Progenitor cell of endocrine pancreas (in vitro differentiated cells): ENCODE measurements around the gene ORAI3. TPM values are rescaled to one million over a fixed set of nuclear protein-coding genes. Genes with fewer than 3 reads are reported as not detected.

Experiments
- DNase-seq: peaks from one replicate; pipeline ENCODE4 v3.0.0; 2021; ENCODE audit warnings: low spot score; ENCODE audit not compliant: unreplicated experiment
- H3K27ac Mint-ChIP-seq: 2 replicates; pipeline ENCODE4 v1.8.0; 2021; ENCODE audit warnings: mild to moderate bottlenecking, moderate library complexity, mixed read lengths
- H3K27me3 Mint-ChIP-seq: 2 replicates; pipeline ENCODE4 v1.8.0; 2021; ENCODE audit warnings: mixed read lengths
- H3K36me3 Mint-ChIP-seq: 2 replicates; pipeline ENCODE4 v1.8.0; 2022; ENCODE audit warnings: mixed read lengths; ENCODE audit not compliant: insufficient read depth
- H3K4me1 Mint-ChIP-seq: 2 replicates; pipeline ENCODE4 v1.8.0; 2021; ENCODE audit warnings: low read depth, mixed read lengths
- H3K4me3 Mint-ChIP-seq: 2 replicates; pipeline ENCODE4 v1.8.0; 2021; ENCODE audit warnings: low read depth, mild to moderate bottlenecking, moderate library complexity, mixed read lengths
- H3K9me3 Mint-ChIP-seq: 2 replicates; pipeline ENCODE4 v1.8.0; 2021; ENCODE audit warnings: low read depth, mixed read lengths
- total RNA-seq: library from RNA; stranded (reverse); gene quantifications from 2 replicates; pipeline ENCODE4 v1.2.1, GENCODE V29; 2021
- TF ChIP-seq, protein P1 (sequence below): fragments of 200-600 bp; sonication (generic); IDR thresholded peaks from one replicate; pipeline ENCODE4 v1.5.0; 2021; ENCODE audit warnings: antibody characterized with exemption, mild to moderate bottlenecking; ENCODE audit not compliant: unreplicated experiment

ORAI3 gene
- total RNA-seq, 1 donor from 2014 or later = 19.1 TPM

DNA sequence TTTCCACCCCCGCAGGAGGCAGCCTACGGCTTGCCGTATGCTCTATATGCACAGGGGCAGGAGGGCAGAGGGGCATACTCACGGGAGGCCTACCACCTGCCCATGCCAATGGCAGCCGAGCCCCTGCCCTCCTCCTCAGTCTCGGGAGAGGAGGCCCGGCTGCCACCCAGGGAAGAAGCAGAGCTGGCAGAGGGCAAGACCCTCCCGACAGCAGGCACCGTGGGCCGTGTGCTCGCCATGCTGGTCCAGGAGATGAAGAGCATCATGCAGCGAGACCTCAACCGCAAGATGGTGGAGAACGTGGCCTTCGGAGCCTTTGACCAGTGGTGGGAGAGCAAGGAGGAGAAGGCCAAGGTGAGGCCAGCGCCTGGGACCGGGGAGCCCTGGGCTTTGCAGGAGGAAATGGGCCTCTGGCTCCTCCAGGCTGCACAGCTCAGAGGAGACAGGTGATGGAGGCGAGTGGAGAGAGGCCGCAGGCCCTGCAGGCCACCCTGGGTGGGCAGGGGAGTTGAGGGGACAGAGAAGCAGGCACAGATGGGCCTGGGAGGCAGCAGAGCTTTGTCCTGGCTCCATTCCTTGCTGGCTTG, 17.3 kb downstream of the ORAI3 start:
- no peak overlapping the region for H3K4me3 Mint-ChIP-seq
- H3K36me3 Mint-ChIP-seq = peaks cover 37% of the 10 kb centered on the region

DNA sequence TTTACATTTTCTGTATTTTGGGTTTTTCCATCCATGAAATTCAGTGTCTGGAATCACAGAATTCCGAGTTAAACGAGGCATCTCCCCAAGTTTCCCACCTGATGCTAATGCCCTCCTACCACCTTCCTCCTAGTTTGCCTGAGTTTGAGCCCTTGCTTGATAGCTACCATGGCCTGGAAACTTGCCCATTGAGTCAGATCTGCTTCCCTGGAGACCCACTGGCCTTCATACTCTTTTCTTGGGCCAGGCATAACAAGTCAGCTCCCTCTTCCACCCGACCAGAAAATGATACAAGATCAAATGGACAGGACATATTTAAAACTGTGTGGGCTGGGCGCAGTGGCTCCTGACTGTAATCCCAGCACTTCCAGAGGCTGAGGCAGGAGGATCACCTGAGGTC, 18.9 kb downstream of the ORAI3 start:
- H3K27ac Mint-ChIP-seq = peak overlapping the region; percentile 27
- H3K4me3 Mint-ChIP-seq = no peak overlapping the region
- no peaks in the 10 kb centered on the region for H3K27me3 Mint-ChIP-seq
- TF ChIP-seq, protein P1, sequence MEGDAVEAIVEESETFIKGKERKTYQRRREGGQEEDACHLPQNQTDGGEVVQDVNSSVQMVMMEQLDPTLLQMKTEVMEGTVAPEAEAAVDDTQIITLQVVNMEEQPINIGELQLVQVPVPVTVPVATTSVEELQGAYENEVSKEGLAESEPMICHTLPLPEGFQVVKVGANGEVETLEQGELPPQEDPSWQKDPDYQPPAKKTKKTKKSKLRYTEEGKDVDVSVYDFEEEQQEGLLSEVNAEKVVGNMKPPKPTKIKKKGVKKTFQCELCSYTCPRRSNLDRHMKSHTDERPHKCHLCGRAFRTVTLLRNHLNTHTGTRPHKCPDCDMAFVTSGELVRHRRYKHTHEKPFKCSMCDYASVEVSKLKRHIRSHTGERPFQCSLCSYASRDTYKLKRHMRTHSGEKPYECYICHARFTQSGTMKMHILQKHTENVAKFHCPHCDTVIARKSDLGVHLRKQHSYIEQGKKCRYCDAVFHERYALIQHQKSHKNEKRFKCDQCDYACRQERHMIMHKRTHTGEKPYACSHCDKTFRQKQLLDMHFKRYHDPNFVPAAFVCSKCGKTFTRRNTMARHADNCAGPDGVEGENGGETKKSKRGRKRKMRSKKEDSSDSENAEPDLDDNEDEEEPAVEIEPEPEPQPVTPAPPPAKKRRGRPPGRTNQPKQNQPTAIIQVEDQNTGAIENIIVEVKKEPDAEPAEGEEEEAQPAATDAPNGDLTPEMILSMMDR = no peak
- H3K36me3 Mint-ChIP-seq = peaks cover 43% of the 10 kb centered on the region
- no peaks in the 10 kb centered on the region for H3K4me1 Mint-ChIP-seq
- no peak for DNase-seq
- H3K9me3 Mint-ChIP-seq = no peaks in the 10 kb centered on the region

More for the DNA sequence above, 17.3 kb downstream of the ORAI3 start:
- H3K27me3 Mint-ChIP-seq = no peaks in the 10 kb centered on the region
- H3K4me1 Mint-ChIP-seq = no peaks in the 10 kb centered on the region
- no peak for DNase-seq
- TF ChIP-seq, protein P1 = no peak
- no peak overlapping the region for H3K27ac Mint-ChIP-seq
- H3K9me3 Mint-ChIP-seq = no peaks in the 10 kb centered on the region

DNA sequence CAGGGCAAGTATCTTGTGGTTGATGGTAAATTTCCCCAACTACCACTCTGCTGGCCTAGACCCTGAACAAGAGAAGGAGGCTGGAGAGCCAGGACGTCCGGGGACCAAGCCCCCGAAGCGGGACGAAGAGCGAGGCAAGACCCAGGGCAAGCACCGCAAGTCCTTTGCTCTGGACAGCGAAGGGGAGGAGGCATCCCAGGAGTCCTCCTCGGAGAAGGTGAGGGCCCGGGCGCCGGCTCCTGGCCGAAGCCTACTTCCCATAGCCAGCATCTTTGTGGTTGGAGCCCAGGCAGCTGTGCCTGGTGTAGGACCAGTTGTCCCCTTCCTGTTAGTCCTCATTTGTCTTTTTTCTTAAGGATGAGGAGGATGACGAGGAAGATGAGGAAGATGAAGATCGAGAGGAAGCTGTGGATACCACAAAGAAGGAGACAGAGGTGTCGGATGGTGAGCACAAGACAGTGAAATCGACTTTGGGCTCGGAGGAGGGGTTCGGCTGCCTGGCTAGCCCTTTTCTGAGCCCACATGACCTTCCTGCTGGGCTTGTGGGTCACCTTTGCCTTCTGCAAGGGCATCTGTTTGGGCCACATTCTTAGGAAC, 20.5 kb downstream of the ORAI3 start:
- Mint-ChIP-seq H3K27me3 (no peaks in the 10 kb centered on the region), H3K36me3 (peaks cover 46% of the 10 kb centered on the region), H3K4me3 (no peak overlapping the region), H3K27ac (no peak overlapping the region), H3K4me1 (no peaks in the 10 kb centered on the region), H3K9me3 (no peaks in the 10 kb centered on the region)
- TF ChIP-seq, protein P1 = no peak
- no peak for DNase-seq

DNA sequence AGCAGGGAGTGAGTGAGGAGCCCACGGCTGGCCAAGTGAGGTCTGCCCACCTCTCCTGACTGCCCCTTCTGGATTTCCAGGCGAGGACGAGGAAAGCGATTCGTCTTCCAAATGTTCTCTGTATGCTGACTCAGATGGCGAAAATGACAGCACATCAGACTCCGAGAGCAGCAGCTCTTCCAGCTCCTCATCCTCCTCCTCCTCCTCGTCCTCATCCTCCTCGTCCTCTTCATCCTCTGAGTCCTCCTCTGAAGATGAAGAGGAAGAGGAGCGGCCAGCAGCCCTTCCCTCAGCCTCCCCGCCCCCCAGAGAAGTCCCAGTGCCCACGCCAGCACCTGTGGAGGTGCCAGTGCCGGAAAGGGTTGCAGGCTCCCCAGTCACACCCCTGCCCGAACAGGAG, 22.4 kb downstream of the ORAI3 start:
- H3K9me3 Mint-ChIP-seq = no peaks in the 10 kb centered on the region
- TF ChIP-seq, protein P1 = no peak
- no peak overlapping the region for H3K27ac Mint-ChIP-seq
- H3K27me3 Mint-ChIP-seq = no peaks in the 10 kb centered on the region
- H3K4me3 Mint-ChIP-seq = no peak overlapping the region
- DNase-seq = no peak
- peaks cover 45% of the 10 kb centered on the region for H3K36me3 Mint-ChIP-seq
- H3K4me1 Mint-ChIP-seq = no peaks in the 10 kb centered on the region

DNA sequence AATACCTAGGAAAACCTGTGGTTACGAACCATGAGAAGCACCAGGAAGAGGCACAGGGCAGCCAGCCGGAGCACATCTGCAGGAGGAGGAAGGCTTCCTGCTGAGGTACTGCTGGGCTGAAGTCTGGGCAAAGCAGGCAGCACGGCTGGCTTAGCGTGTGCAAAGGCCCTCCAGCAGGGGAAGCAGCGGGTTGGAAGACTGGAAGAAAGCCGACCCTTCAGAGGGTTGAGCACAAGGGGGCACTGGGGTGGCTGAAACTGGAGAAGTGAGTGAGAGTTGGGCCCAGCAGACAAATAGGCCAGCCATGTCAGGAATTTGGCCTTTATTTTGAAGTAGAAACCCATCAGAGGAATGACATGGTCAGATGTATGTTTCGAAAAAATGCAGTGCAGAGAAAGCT, 24.0 kb downstream of the ORAI3 start:
- Mint-ChIP-seq H3K4me1 (no peaks in the 10 kb centered on the region), H3K9me3 (no peaks in the 10 kb centered on the region), H3K36me3 (peaks cover 45% of the 10 kb centered on the region), H3K27ac (peak overlapping the region; percentile 51), H3K4me3 (no peak overlapping the region), H3K27me3 (no peaks in the 10 kb centered on the region)
- DNase-seq = no peak
- TF ChIP-seq, protein P1 = no peak
